Myocyte (in vitro differentiated cells): Measurements from ENCODE around the gene GAREM1. TPM values are rescaled to one million over a fixed set of nuclear protein-coding genes. Genes with fewer than 3 reads are reported as not detected.
"Not testable (repeated sequence)": the region's sequence is repeated elsewhere in the genome, so short reads cannot be mapped to it uniquely, and the experiment has no call there.

Experiments used
- DNase-seq: peaks from one replicate; pipeline ENCODE4 v3.0.0-alpha.2; 2012; ENCODE audit warnings: low read depth
- total RNA-seq: library from RNA; depleted of rRNA; stranded (reverse); fragments of >200 nt; gene quantifications from 2 replicates; pipeline ENCODE4 v1.2.3, GENCODE V29; 2014

Gene GAREM1
- total RNA-seq, 1 donor from 2014 or later: 7.2 TPM

- no peak for DNase-seq
Observed at GRCh38 chr18:32261003-32261402, 209.7 kb downstream of the GAREM1 start.

DNA sequence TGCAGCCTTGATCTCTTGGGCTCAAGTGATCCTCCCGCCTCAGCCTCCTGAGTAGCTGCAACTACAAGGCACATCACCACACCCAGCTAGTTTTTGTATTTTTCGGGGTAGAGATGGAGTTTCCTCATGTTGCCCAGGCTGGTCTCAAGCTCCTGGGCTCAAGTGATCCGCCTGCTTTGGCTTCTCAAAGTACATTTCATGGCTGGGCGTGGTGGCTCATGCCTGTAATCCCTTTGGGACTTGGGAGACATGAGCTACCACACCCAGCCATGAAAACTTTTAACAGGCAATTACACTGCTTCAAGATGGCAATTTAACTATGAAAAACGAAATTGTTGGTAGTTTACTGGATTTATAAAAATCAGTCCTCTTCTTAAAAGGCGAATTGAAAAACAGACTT is 211.1 kb downstream of the GAREM1 start:
- peak; percentile 12 for DNase-seq

GRCh38 chr18:32258558-32259204 is 212.0 kb downstream of the GAREM1 start:
- no peak for DNase-seq

- no peak for DNase-seq
Observed at GRCh38 chr18:32258148-32258547, 212.5 kb downstream of the GAREM1 start.

GRCh38 chr18:32257084-32257785 is 213.4 kb downstream of the GAREM1 start:
- DNase-seq: no peak

GRCh38 chr18:32255570-32255969 is 215.1 kb downstream of the GAREM1 start:
- DNase-seq: no peak

- peak; percentile 7 for DNase-seq
Observed at GRCh38 chr18:32252141-32252860, 218.4 kb downstream of the GAREM1 start.

DNA sequence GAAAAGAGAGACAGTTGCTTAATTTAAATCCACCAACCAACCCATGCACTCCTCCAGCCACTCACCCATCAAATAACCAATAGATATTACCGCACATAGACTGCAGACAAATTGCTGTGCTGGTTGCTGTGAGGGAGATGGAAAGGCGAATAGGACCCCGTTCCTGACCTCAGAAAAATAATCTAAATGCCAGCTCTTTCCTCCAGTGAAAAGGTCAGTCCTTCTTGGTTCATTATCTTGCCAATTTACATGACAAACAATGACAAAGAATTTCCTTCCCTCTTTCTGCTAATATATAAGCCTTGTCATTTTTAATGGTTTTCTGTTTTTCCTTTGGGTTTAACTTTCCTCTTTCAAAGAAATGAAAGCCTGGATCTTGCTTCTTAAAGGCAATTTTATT is 219.2 kb downstream of the GAREM1 start:
- no peak for DNase-seq

GRCh38 chr18:32249147-32249929 is 221.3 kb downstream of the GAREM1 start:
- no peak for DNase-seq

- no peak for DNase-seq
Observed at GRCh38 chr18:32244881-32245280, 225.8 kb downstream of the GAREM1 start.

- DNase-seq: peak; percentile 9
Observed at GRCh38 chr18:32243358-32243757, 227.3 kb downstream of the GAREM1 start.

DNA sequence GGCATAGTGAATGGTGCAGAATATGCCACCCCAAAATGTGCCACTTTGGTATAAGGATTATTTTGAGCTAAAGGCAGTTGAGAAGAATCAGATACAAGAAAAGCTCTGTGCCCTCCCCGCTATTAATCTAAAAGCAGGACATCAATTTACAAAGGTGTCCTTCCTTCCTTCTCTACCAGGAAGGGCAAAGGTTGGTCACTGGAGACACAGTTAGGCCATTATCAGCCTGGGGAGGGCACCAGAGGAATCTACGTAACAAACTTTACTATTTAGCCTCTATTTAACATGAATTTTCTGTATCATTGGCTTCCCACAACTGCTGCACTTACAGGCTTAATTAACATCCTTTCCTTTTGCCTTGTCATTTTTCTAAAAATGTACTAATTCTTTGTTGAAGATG is 228.3 kb downstream of the GAREM1 start:
- DNase-seq: no peak

GRCh38 chr18:32238635-32239268 is 231.9 kb downstream of the GAREM1 start:
- DNase-seq: no peak

DNA sequence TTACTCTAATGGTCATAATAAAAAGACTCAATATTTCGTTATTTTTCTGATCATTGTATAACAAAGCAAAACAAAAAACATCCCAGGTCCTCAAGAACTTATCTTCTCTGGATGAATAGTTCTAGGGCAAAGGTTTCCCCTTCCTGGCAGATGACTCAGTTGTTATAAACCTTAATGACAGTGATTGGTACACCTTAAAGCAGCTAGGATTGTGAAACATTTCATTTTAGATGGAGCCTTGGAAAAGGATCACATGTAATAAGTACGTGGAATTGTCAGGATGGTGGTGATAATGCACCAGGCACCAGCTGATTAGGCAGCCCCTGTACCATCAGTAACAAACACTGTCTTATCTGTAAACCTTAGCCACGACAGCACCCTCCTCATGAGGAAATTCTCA is 233.6 kb downstream of the GAREM1 start:
- no peak for DNase-seq

DNA sequence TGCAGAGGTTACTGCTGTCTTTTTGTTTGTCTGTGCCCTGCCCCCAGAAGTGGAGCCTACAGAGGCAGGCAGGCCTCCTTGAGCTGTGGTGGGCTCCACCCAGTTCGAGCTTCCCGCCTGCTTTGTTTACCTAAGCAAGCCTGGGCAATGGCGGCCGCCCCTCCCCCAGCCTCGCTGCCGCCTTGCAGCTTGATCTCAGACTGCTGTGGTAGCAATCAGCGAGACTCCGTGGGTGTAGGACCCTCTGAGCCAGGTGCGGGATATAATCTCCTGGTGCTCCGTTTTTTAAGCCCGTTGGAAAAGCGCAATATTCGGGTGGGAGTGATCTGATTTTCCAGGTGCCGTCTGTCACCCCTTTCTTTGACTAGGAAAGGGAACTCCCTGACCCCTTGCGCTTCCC is 237.3 kb downstream of the GAREM1 start:
- DNase-seq: not testable (repeated sequence)

DNA sequence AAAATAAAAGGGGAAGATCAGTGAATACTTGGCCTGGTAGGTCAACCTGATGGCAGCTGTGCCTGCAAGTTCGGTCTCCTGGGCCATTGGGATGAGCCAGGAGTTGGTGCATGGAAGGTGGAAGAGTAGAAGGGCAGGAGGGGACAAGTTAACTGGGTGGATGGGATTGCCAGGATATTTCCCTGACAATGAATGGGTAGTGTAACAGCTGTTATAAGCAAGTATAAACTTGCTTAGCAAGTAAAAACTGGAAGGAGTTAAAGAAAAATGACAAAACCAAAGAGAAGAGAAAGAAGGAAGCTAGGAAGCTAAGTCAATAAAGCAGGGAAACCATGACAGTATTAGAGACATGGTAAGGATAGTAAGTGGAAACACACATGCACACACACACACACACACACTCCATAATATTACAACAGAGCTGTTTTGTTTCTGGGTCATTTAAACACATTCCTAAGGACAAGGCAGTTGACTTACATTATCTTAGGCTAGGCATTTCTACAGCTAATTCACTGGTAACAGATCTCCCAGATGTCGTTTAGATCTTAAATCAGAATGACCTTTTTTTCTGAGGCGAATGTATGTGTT is 251.2 kb downstream of the GAREM1 start:
- no peak for DNase-seq

- DNase-seq: no peak
Observed at GRCh38 chr18:32216390-32216789, 254.3 kb downstream of the GAREM1 start.

DNA sequence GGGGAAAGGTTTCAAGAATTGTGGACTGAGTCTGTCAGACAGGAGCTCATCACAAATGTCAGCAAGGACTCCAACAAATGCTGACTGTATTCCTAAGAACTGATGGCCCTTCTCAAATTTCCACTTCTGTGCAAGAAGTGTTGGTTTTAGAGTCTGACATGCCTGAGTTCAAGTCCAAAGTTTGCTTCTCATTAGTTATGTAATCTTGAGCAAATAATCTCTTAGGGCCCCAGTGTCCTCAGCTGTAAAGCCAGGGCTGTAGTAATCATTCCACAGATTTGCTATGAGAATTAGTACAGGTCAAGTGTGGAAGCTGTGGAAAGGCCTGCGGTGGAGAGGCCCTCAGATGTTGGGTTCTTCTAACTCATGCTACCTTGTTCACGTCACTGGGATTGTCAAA is 257.0 kb downstream of the GAREM1 start:
- DNase-seq: no peak
